ENCODE measurements around the gene LSMEM2.

LSMEM2 gene

DNA sequence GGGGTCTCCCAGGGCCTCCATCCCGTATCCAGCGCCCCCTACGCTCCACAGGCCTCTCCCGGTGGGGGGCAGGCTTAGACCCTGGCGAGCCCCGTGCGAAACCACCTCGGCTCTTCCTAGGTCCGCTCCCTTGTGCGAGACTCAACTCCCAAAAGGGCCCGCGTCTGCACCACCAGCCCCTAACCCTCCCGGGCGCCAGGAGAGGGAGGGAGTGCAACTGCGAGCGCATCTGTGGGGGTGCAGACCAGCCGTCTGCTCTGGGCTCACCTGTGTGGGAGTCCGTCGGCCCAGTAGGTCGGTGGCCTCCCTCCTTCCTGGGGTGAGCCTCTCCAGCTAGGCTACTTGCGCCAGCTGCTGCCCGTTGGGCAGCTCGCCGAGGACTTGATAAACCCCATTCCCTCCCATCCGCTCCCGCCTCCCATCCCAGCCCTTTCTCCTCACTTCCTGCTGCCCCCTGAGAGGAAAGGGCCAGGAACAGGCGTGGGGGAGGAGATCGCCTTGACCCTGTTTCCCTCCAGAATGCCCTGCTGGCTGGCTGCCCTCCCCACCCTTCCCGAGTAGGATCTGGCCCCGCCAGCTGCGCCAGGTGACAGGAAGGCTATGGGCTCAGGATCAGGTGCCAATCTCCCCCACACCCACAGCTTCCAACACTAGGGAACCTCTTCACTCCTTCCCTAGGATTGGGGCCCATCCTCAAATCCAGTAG lies 43.7 kb downstream of the LSMEM2 start, which contains the start of gene HYAL2:
Gene HYAL2 (minus strand): TSS at position 360 of the 706 bp plus-strand sequence. CDS start 2,256 bp downstream, outside the sequence.
- DNase-seq (ENCODE audit: low spot score) = no peak

DNA sequence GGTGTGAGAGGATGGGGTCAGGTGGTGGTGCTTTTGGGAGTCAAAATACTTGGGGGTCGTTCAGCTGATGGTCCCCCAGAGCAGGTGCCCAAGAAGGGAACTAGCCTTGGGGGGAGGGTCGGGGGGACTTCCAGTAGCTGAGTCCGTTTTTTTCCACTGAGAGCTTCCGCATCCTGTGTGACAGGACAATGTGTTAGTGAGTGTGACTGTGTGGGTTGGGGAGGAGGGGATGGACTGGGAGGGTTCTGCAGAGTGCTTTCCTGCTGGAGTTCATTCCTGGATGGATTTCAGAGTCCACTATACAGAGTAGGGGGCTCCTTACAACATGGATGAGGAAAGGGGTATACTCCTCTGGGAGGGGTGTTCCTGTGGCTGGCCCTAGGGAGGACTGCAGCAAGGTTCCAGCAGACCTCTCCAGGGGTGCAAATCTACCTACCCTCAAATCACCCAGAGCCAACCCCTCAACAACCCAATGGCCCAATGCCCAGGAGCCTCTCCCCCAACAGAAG lies 44.3 kb downstream of the LSMEM2 start:
- no peak for DNase-seq (ENCODE audit: low spot score)

DNA sequence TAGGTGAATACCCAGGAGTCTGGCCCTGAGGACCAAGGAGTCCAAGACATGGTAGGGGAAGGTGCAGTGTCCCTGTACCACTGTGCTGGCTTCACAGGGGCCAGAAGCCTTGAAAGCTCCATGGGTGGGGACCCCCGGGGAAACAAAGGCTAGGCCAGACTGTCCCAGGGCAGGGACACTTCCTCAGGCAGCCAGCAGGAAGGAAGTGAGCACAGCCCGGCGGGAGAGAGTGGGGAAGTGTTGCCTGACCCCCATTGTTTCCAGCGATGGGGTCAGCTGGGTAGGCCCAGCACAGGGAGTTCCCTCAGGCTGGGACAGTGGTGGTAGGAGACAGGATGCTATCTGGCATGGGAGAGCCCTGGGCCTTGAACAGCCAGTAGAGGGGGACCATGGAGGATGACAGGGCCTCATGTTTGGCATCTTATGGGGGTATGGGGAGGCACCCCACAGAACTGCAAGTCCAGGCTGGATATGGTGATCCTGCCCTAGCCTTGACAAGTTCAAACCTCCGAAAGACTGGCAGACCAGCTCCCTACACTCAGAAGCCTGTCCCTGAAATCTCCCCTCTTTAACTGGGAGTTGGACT lies 44.8 kb downstream of the LSMEM2 start:
- DNase-seq (ENCODE audit: low spot score) = no peak

DNA sequence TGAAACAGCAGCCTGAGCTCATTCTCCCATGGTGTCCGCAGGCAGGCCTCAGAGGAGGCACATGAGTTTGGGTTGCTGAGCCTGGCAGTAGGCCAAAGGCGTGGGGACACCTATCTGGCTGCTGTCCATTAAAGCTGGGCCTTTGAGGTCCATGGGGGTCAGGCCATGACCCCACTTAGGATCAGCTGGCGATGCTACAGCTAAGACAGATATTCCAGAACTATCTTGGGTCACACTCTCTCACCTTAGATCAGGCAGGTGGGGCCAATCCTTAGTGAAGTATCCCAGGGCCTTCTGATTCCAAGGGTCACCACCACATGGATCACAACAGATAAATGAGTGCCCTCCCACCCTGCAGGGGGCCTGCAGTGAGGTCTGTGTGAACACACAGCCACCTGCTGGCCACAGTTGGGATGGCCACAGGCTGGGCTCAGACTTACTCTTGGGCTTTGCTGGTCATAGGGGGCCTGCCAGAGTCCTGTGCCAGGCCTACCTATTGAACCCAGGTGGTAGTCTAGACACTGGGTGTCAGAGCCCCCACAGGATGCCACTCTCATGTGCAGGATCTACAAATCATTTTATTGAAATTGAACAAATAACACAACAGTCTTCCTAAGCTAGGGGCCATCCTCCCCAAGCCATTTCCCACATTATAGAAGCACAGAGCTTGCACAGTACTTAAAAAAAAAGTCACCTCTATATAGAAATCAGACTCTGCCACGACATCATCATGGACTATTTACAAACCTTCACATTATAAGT lies 45.6 kb downstream of the LSMEM2 start:
- peak; percentile 80 for DNase-seq (ENCODE audit: low spot score)

DNA sequence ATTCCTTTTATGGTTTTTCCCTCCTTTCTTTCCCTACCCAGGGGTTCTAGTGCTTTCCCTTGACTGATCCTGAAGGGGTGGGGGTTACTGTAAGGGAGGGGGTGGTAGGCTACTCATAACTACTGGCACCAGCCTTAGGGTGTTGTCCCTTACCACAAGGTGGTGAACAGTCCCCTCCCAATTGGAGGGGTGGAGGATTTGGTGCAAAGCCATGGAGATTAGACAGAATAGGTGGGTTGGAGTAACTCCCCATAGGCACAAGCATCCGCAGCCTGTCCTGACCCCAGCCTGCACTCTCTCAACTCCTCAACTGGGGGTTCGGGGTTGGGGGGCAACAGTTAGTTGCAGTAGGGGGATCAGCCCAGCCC lies 46.2 kb downstream of the LSMEM2 start:
- DNase-seq (ENCODE audit: low spot score) = peak; percentile 53

DNA sequence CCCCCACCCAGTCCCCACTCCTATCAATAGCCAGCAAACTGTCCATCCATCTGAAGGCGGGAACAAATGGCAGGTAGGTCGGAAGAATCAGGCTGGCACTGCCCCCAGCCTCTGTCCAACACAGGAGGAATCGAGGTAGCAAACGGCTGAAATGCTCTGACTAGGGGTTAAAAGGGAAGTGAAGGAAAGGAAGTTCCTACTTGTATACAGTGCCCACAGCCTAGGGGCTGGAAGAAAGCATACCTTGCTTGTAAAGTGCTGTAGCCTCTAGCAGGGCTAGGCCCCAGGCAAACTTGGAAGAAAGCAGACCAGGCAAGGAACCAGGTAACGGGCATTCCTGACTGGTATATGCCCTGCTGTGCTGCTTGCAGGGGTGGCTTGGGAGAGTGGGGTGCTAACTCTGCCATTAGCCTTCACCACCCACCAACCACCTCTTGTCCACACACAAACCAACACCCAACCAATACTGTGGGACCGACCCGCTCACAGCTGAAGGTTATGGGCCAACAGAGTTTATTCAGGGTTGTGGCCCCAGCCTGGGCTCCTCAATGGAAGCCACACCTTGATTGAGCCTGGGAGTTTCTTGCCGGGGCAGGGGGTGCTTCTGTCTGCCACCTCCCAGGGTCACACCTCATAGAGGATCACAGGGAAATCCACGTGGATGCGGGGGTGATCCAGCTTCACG lies 46.8 kb downstream of the LSMEM2 start:
- no peak for DNase-seq (ENCODE audit: low spot score)

DNA sequence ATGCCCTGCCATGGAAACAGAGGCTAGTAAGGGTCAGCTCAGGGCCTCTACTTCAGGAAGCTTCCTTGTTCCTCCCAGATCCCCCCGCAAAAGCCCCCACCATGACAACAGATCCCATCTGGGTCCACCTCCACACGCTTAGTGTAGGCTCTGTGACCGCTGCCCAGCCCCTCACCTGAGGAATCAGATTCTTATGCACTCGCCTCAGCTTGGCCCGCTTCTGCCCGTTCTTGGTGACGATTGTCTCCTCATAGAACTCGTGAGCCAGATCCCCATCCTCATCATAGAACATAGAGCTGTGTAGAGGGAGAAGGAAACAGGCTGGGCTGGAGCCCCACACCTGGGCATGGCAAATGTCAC lies 47.3 kb downstream of the LSMEM2 start:
- DNase-seq (ENCODE audit: low spot score) = no peak

DNA sequence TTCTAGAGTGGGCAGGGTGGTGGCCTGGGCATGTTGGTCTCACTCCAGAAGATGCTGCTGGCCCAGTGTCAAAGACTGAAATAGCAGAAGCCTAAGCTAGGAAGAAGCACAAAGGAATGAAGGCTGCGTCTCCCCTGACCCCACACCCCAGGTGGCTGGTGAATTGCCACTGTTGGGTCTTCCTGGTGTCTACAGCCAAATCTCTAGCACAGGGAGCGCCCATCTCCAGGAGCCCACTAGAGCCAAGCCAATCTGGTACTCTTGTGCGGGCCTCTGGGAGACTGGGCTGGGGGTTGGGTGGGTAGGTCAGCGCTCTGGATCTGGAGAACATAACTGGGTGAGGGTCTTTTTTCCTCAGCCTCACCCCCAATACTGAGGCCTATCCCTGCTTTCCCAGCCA lies 48.2 kb downstream of the LSMEM2 start:
- DNase-seq (ENCODE audit: low spot score) = no peak

DNA sequence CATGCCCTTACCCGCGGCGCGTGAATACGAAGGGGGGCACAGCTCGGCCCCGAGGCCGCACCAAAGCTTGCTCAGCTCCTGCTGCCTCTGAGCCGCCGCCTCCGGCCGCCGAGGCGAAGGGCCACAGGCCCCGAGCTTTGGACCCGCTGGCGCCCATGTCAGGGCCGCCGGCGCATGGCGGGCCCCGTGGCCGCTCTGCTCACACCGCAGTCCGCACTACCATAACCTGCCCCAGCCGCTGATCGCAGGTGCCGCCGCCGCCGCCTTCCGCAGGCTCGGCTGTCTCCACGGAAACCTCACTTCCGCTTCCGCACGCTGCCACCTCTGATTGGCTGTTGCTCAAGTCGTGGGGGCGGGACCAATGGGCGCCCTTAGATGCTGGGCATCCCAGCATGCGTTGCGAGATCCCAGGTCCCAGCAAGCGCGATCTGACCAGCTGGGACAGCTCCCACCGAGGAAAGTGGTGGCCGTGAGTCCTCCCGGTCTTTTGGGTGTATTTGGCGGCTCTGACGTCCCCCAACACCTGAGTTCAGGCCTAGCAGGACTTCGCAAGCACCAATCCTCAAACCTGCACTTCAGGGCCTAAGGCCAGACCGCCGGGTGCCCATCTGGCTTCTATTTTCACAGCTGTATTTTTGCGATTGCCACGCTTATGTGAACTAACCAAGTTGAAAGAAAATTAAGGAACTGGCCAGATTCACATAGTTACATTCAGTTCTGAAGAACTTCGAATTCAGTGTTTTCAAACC lies 49.2 kb downstream of the LSMEM2 start, which contains the start of gene TUSC2:
Gene TUSC2 (minus strand): TSS at position 281 of the 749 bp plus-strand sequence. CDS start 124 bp downstream, at position 157.
- DNase-seq (ENCODE audit: low spot score) = peak; percentile 99

DNA sequence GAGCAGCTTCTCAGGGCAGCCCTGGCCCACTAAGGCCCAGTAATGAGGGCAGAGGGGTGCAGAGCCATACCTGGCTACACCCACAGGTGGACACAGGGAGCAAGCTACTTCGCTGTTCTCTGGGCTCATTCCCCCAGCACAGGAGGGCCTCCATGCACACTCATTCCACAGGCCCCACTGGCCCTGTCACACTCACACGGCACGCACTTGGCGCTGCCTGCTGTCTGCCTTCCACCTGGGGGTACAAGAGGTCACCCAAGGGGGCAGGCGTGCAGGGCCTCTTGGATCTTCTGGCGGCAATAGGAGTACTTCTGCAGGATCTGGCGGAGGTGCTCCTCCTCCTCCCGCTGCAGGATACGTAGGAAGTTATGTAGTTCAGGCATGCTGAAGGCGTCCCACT lies 51.4 kb downstream of the LSMEM2 start:
- DNase-seq (ENCODE audit: low spot score) = no peak

DNA sequence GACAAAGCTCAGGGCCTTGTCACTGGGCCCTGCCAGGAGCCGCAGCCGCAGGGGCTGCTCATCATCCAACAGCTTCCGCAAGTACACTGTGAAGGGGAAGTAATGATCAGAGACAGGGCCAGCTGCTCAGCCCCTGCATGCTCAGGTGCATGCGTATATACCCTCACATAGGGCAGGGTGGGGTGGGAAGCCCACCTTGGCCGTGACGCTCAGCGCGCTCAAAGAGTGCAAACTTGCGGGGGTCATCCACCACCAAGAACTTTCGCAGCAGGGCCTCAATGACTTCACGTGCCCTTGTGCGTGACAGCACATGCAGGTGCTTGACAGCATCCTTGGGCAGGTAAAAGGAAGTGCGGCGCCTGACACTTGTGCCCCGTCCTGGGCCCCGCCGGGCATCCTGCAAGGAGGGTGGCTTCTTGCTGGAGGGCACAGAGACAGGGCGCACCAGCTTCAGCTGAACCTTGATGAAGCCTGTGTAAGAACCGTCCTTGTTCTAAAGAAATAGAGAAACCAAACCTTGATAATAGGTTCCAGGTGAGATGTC lies 52.5 kb downstream of the LSMEM2 start:
- no peak for DNase-seq (ENCODE audit: low spot score)

DNA sequence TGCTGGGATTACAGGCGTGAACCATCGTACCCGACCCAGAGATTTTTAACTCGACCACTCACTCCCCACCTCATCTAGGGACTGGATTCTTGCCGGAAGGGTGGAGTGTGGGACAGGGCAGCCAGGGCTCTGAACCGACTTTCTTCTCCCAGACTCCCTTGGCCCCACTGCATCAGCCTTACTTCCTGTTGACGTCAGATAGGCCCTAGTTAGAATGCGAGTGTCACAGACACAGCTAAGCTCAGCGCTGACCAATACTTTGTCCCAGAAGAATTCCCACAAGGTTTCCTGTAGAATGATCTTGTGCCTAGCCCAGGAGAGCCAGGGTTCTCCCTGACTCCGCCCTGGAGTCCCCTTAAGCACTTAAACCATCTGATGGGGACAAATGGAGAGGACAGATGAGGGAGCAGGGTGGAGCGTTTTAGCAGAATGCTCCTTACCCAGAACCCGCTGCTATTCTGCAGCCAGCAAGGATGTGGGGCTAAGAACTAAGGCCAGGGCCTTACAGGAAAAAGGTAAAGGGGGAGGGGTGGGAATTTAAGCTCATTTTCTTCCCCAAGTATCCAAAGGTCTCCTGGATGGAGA lies 54.9 kb downstream of the LSMEM2 start:
- DNase-seq (ENCODE audit: low spot score) = no peak

DNA sequence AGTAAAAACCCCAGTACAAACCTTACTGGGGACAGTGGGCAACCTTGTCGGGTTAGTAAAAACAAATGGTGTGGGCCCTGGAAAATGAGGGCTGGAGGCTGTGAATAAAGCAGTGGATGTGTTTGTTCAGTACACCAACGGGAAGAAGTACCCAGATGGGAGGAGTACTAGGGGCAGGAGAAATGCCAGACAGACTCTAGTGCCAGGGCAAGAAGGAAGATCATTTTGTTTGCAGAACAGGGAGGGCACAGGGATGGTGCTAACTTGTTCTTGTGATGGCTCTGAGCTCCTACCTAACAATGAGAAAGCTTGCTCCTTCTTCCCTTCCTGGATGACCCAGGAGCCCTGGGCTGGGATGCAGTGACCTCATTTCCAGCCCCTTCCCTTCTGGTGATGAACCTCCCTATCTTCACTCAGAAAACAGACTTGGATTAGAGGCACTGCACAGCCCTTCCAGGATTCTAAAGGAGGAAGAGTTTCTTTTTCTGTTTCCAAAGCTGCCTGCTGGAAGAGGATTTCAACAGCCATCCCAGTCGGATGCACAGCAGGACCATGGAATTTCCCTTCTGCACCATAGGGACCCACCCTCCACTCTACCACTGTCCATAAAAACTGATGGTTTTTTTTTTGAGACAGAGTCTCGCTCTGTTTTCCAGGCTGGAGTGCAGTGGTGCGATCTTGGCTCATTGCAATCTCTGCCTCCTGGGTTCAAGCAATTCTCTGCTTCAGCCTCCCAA lies 55.6 kb downstream of the LSMEM2 start:
- DNase-seq (ENCODE audit: low spot score) = no peak

DNA sequence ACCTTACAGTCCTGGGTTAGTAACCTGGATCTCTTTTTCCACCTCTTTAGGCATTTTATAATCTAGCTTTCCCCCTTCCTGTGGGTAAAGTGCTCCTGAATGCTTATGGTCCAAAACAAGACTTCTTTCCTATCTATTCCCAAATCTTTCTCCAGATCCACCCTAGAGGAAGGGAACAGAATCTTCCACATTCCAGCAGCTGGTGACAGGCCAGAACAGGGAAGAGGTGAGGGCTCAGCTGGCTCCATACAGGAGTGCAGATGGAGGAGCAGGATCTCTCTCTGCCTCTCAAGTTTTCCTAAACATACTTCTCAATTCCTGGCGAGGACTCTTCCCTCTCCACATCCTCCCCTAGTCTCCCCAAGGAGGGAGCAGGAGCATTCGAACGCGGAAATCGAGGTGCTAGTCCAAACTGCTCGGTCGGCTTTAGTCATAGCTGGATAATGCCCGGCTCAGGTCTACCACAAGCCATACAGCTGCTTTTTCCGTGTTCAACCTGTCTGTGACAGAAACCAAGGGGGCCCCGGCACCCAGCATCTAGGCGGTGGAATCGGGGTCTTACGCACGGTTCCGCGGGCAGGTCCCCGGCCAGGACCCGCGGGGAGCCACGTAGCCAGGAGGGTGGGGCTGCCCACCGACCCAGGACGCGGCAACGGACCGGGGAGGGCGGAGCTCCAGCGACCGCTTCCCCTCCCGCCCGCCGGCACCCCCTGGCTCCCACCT lies 57.7 kb downstream of the LSMEM2 start:
- DNase-seq (ENCODE audit: low spot score) = no peak

DNA sequence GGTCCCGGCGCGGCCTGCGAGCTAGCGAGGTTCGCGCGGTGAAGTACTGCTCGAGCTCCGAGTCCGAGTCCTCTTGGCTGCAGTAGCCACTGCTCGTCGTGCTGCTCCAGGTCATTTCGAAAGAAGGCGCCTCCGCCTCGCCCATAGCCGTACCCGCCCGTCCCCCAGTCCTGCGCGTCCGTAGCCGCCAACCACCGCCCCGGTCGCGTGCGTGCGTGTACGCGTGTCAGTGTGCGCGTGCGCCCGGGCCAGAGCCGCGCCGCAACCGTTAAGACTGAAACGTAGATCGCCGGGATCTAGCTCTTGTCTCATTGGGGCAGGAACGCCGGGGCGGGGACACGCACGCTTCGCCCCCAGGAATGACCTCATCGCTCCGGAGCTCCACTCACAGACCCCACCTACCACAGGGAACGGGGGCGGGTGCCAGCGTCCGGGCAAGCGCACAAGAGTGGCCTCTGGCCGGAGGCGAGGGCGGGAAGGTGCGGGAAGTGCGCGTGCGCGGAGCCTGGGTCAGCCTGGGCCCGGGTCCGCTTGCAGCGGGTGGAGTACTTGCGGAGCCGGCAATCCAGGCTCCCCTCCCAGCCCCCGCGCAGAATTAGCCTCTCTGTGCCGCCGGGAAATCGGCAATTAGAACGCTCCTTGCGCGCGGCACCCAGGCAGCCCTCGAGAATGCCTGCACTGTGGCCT lies 58.4 kb downstream of the LSMEM2 start:
- DNase-seq (ENCODE audit: low spot score) = peak; percentile 86
